ENCODE data around the gene APOA4.

The APOA4 gene

DNA sequence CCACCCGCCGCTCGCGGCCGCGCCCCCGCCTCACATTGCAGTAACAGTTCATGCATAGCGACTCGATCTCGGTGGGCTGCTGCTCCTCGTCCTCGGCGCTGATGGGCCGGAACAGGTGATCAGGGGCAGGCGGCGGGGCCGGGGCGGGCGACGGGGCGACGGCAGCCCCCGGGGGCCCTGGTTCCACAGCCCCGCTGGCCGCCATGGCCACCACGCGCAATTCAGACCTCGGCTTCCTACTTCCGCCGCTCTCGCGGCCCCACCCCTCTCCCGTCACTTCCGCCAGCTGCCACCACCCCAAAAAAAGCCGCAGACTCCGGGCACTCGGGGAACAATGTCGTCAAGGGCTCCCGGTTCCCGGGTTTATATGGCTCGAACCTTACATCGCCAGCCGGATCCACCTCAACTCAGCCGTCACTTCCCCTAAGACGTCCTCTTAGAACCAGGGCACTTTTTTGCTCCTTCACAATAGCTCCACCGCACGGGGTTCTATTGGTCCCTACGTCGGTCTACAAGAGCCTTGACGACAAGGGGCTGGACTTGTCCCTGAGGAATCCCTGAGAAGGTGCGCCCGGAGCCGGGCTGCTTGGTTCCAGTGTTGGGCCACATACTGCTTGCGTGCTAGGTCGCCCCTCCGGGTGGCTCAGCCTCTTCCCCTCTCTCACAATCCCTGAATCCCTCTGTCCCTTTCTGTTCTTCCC lies 35.2 kb downstream of the APOA4 start, which contains the start of gene ZPR1:
TSS of gene ZPR1 (minus strand) at position 238 of the 701 bp plus-strand sequence. CDS start at position 205, 33 bp downstream.
- peak within 1 kb of the TSS; percentile 92 for H3K4me2 ChIP-seq (ENCODE audit: insufficient read depth, low read length, poor library complexity, severe bottlenecking)
- peak within 1 kb of the TSS; percentile 86 for H2AFZ ChIP-seq (ENCODE audit: low read length)
- no peak within 1 kb of the TSS for H3K14ac ChIP-seq (ENCODE audit: low read length)
- no peaks in the 10 kb centered on the region for H3K9me3 ChIP-seq (replicated peaks in 1 of 2; ENCODE audit: control insufficient read depth in 2 of 2, insufficient read depth in 1 of 2, low read depth in 1 of 2, low read length in 2 of 2)
- peak within 1 kb of the TSS; percentile 4 for H2BK5ac ChIP-seq (ENCODE audit: low read length)
- H4K8ac ChIP-seq (ENCODE audit: low read depth, low read length): no peak within 1 kb of the TSS
- peak within 1 kb of the TSS; percentile 57 for H2AK5ac ChIP-seq (ENCODE audit: low read depth, low read length)
- DNase-seq (ENCODE audit: low spot score): peak; percentile 51
- H3K27ac ChIP-seq (replicated peaks; ENCODE audit: low read length): no peak within 1 kb of the TSS
- H3K18ac ChIP-seq (ENCODE audit: low read length): peak within 1 kb of the TSS; percentile 60
- no peak within 1 kb of the TSS for H3K4ac ChIP-seq (ENCODE audit: low read length)
- H3K79me1 ChIP-seq (ENCODE audit: low read depth, low read length): no peaks in the 10 kb centered on the region
- H4K91ac ChIP-seq (ENCODE audit: low read depth, low read length, poor library complexity): no peak within 1 kb of the TSS
- H2BK12ac ChIP-seq (ENCODE audit: low read length): no peak within 1 kb of the TSS
- peaks cover 0 to 12% (median 3%) of the 10 kb centered on the region in 3 experiments for H3K27me3 ChIP-seq (ENCODE audit: control insufficient read depth in 3 of 3, insufficient read depth in 3 of 3, low read depth in 1 of 3, low read length in 3 of 3)
- H3K23ac ChIP-seq (ENCODE audit: low read depth, low read length, poor library complexity): no peak within 1 kb of the TSS
- H3K36me3 ChIP-seq (replicated peaks in 1 of 2; ENCODE audit: control insufficient read depth in 2 of 2, insufficient read depth in 2 of 2, low read length in 2 of 2): peaks cover 25 to 42% of the 10 kb centered on the region in 2 donors
- WGBS, 2 donors (ENCODE audit: extremely low coverage in 2 of 2, insufficient read length in 2 of 2, insufficient replicate concordance in 1 of 2): no CpG with 5 or more reads among the region's 56 CpGs
- peaks cover 8 to 17% of the 10 kb centered on the region in 2 donors for H3K4me1 ChIP-seq (ENCODE audit: control insufficient read depth in 2 of 2, insufficient read depth in 1 of 2, low read depth in 1 of 2, low read length in 2 of 2)
- H3K9ac ChIP-seq (ENCODE audit: low read depth, low read length, poor library complexity): peak within 1 kb of the TSS; percentile 85
- H2BK120ac ChIP-seq (ENCODE audit: low read depth, low read length): no peak within 1 kb of the TSS
- H3K4me3 ChIP-seq (ENCODE audit: low read length in 2 of 2): peak within 1 kb of the TSS; percentile 58 to 90
- no peak within 1 kb of the TSS for H2BK15ac ChIP-seq (ENCODE audit: low read length)

DNA sequence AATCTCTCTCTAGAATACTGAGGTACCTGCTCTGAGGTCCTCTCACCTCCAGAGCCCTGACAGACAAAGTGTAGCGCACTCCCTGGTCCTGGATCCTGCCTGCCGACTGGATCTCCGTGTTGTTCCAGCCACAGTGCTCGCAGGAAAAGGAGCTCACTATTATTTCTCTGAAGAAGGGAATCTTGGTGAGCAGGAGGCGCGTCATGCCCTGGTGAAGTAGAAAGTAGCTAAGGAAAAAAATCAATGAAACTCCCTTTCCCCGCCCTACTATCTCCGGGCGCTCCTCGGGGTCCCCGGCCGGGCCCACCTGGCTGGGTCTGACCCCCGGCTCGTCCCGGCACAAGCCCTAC lies 35.7 kb downstream of the APOA4 start:
- DNase-seq (ENCODE audit: low spot score): no peak
- peak overlapping the region; percentile 92 for H3K4me2 ChIP-seq (ENCODE audit: insufficient read depth, low read length, poor library complexity, severe bottlenecking)
- no peak overlapping the region for H4K8ac ChIP-seq (ENCODE audit: low read depth, low read length)
- no peaks in the 10 kb centered on the region for H3K9me3 ChIP-seq (replicated peaks in 1 of 2; ENCODE audit: control insufficient read depth in 2 of 2, insufficient read depth in 1 of 2, low read depth in 1 of 2, low read length in 2 of 2)
- peak overlapping the region; percentile 58 to 90 for H3K4me3 ChIP-seq (ENCODE audit: low read length in 2 of 2)
- H2BK5ac ChIP-seq (ENCODE audit: low read length): peak overlapping the region; percentile 4
- H2AFZ ChIP-seq (ENCODE audit: low read length): peak overlapping the region; percentile 86
- no CpG with 5 or more reads among the region's 15 CpGs for WGBS, 2 donors (ENCODE audit: extremely low coverage in 2 of 2, insufficient read length in 2 of 2, insufficient replicate concordance in 1 of 2)
- peak overlapping the region; percentile 65 for H3K9ac ChIP-seq (ENCODE audit: low read depth, low read length, poor library complexity)
- H3K36me3 ChIP-seq (replicated peaks in 1 of 2; ENCODE audit: control insufficient read depth in 2 of 2, insufficient read depth in 2 of 2, low read length in 2 of 2): peaks cover 28 to 47% of the 10 kb centered on the region in 2 donors
- H2BK15ac ChIP-seq (ENCODE audit: low read length): no peak overlapping the region
- H3K4ac ChIP-seq (ENCODE audit: low read length): no peak overlapping the region
- no peak overlapping the region for H4K91ac ChIP-seq (ENCODE audit: low read depth, low read length, poor library complexity)
- no peak overlapping the region for H3K23ac ChIP-seq (ENCODE audit: low read depth, low read length, poor library complexity)
- no peak overlapping the region for H2AK5ac ChIP-seq (ENCODE audit: low read depth, low read length)
- H2BK120ac ChIP-seq (ENCODE audit: low read depth, low read length): no peak overlapping the region
- no peak overlapping the region for H2BK12ac ChIP-seq (ENCODE audit: low read length)
- H3K14ac ChIP-seq (ENCODE audit: low read length): no peak overlapping the region
- peaks cover 8 to 15% of the 10 kb centered on the region in 2 donors for H3K4me1 ChIP-seq (ENCODE audit: control insufficient read depth in 2 of 2, insufficient read depth in 1 of 2, low read depth in 1 of 2, low read length in 2 of 2)
- H3K79me1 ChIP-seq (ENCODE audit: low read depth, low read length): no peaks in the 10 kb centered on the region
- peaks cover 0 to 12% (median 3%) of the 10 kb centered on the region in 3 experiments for H3K27me3 ChIP-seq (ENCODE audit: control insufficient read depth in 3 of 3, insufficient read depth in 3 of 3, low read depth in 1 of 3, low read length in 3 of 3)
- H3K18ac ChIP-seq (ENCODE audit: low read length): peak overlapping the region; percentile 42
- H3K27ac ChIP-seq (replicated peaks; ENCODE audit: low read length): no peak overlapping the region

DNA sequence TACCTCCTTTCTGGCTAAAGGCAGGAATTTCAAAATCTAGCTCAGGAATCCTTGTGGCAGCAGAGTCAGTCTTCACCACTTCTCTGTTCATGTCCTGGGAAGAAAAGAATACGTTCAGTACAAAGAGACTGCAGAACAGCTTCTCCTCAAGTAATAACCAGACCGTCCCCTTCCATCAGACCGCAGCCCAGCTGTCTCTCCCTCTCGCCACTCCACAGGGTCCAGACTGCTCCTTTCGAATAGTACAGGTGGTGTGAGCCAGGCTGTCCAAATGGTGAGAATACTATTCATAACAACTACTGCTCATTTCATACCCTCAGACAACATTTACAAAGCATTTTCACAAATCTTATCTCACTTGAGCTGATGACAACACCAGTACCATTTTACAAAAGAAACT lies 36.1 kb downstream of the APOA4 start:
- no peak overlapping the region for H4K91ac ChIP-seq (ENCODE audit: low read depth, low read length, poor library complexity)
- H3K14ac ChIP-seq (ENCODE audit: low read length): no peak overlapping the region
- H2AFZ ChIP-seq (ENCODE audit: low read length): peak overlapping the region; percentile 86
- peaks cover 0 to 12% (median 3%) of the 10 kb centered on the region in 3 experiments for H3K27me3 ChIP-seq (ENCODE audit: control insufficient read depth in 3 of 3, insufficient read depth in 3 of 3, low read depth in 1 of 3, low read length in 3 of 3)
- no peaks in the 10 kb centered on the region for H3K79me1 ChIP-seq (ENCODE audit: low read depth, low read length)
- no peak overlapping the region for H4K8ac ChIP-seq (ENCODE audit: low read depth, low read length)
- H2BK12ac ChIP-seq (ENCODE audit: low read length): no peak overlapping the region
- no peak overlapping the region for H3K23ac ChIP-seq (ENCODE audit: low read depth, low read length, poor library complexity)
- peaks cover 30 to 51% of the 10 kb centered on the region in 2 donors for H3K36me3 ChIP-seq (replicated peaks in 1 of 2; ENCODE audit: control insufficient read depth in 2 of 2, insufficient read depth in 2 of 2, low read length in 2 of 2)
- H3K27ac ChIP-seq (replicated peaks; ENCODE audit: low read length): no peak overlapping the region
- no peaks in the 10 kb centered on the region for H3K9me3 ChIP-seq (replicated peaks in 1 of 2; ENCODE audit: control insufficient read depth in 2 of 2, insufficient read depth in 1 of 2, low read depth in 1 of 2, low read length in 2 of 2)
- peak overlapping the region in 1 of 2 donors; percentile 58 for H3K4me3 ChIP-seq (ENCODE audit: low read length in 2 of 2)
- WGBS, 2 donors (ENCODE audit: extremely low coverage in 2 of 2, insufficient read length in 2 of 2, insufficient replicate concordance in 1 of 2): no CpG with 5 or more reads among the region's 5 CpGs
- H2BK15ac ChIP-seq (ENCODE audit: low read length): no peak overlapping the region
- no peak overlapping the region for H2BK120ac ChIP-seq (ENCODE audit: low read depth, low read length)
- no peak overlapping the region for H3K18ac ChIP-seq (ENCODE audit: low read length)
- peak overlapping the region; percentile 92 for H3K4me2 ChIP-seq (ENCODE audit: insufficient read depth, low read length, poor library complexity, severe bottlenecking)
- no peak overlapping the region for H3K9ac ChIP-seq (ENCODE audit: low read depth, low read length, poor library complexity)
- no peak overlapping the region for H2AK5ac ChIP-seq (ENCODE audit: low read depth, low read length)
- no peak for DNase-seq (ENCODE audit: low spot score)
- peaks cover 8 to 15% of the 10 kb centered on the region in 2 donors for H3K4me1 ChIP-seq (ENCODE audit: control insufficient read depth in 2 of 2, insufficient read depth in 1 of 2, low read depth in 1 of 2, low read length in 2 of 2)
- H3K4ac ChIP-seq (ENCODE audit: low read length): no peak overlapping the region
- H2BK5ac ChIP-seq (ENCODE audit: low read length): no peak overlapping the region

DNA sequence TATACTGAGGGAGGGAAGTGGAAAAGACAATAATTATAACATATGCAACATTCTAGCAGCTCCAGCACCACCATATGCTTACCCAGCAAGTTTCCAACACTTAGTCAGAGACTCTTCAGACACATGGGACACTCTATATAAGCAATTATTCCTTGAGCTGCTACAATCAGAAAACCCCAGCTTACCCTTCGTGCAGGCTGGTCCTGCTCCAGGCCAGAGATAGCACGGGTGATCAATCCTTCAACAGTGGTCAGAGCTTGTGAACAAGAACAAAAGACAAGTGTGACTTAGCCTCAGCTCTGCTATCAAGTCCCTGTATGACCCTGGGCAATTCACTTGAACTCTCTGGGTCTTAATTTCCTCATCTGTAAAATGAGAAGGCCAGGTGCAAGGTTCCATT lies 36.8 kb downstream of the APOA4 start:
- no peak overlapping the region for H4K8ac ChIP-seq (ENCODE audit: low read depth, low read length)
- no peak overlapping the region for H2AK5ac ChIP-seq (ENCODE audit: low read depth, low read length)
- H2BK5ac ChIP-seq (ENCODE audit: low read length): no peak overlapping the region
- no peak overlapping the region for H3K23ac ChIP-seq (ENCODE audit: low read depth, low read length, poor library complexity)
- no peak overlapping the region for H3K18ac ChIP-seq (ENCODE audit: low read length)
- H3K14ac ChIP-seq (ENCODE audit: low read length): no peak overlapping the region
- no peak overlapping the region for H3K9ac ChIP-seq (ENCODE audit: low read depth, low read length, poor library complexity)
- peaks cover 0 to 12% (median 3%) of the 10 kb centered on the region in 3 experiments for H3K27me3 ChIP-seq (ENCODE audit: control insufficient read depth in 3 of 3, insufficient read depth in 3 of 3, low read depth in 1 of 3, low read length in 3 of 3)
- H3K4me1 ChIP-seq (ENCODE audit: control insufficient read depth in 2 of 2, insufficient read depth in 1 of 2, low read depth in 1 of 2, low read length in 2 of 2): peaks cover 8 to 12% of the 10 kb centered on the region in 2 donors
- H3K4ac ChIP-seq (ENCODE audit: low read length): no peak overlapping the region
- H3K36me3 ChIP-seq (replicated peaks in 1 of 2; ENCODE audit: control insufficient read depth in 2 of 2, insufficient read depth in 2 of 2, low read length in 2 of 2): peaks cover 31 to 56% of the 10 kb centered on the region in 2 donors
- H2AFZ ChIP-seq (ENCODE audit: low read length): no peak overlapping the region
- peak overlapping the region in 1 of 2 donors; percentile 58 for H3K4me3 ChIP-seq (ENCODE audit: low read length in 2 of 2)
- H2BK120ac ChIP-seq (ENCODE audit: low read depth, low read length): no peak overlapping the region
- no peaks in the 10 kb centered on the region for H3K9me3 ChIP-seq (replicated peaks in 1 of 2; ENCODE audit: control insufficient read depth in 2 of 2, insufficient read depth in 1 of 2, low read depth in 1 of 2, low read length in 2 of 2)
- no peak overlapping the region for H3K4me2 ChIP-seq (ENCODE audit: insufficient read depth, low read length, poor library complexity, severe bottlenecking)
- H2BK15ac ChIP-seq (ENCODE audit: low read length): no peak overlapping the region
- DNase-seq (ENCODE audit: low spot score): no peak
- no peak overlapping the region for H4K91ac ChIP-seq (ENCODE audit: low read depth, low read length, poor library complexity)
- H2BK12ac ChIP-seq (ENCODE audit: low read length): no peak overlapping the region
- no peak overlapping the region for H3K27ac ChIP-seq (replicated peaks; ENCODE audit: low read length)
- no CpG with 5 or more reads among the region's 2 CpGs for WGBS, 2 donors (ENCODE audit: extremely low coverage in 2 of 2, insufficient read length in 2 of 2, insufficient replicate concordance in 1 of 2)
- no peaks in the 10 kb centered on the region for H3K79me1 ChIP-seq (ENCODE audit: low read depth, low read length)

All from neuronal stem cell (in vitro differentiated cells).